LNCAP (cell line): Measurements from ENCODE around the gene IGF1R.

Experiments used
- CTCF ChIP-seq: fragments of 450-650 bp; IDR thresholded peaks from 2 replicates; pipeline ENCODE4 v1.5.1; 2017; ENCODE audit warnings: mild to moderate bottlenecking

IGF1R gene

GRCh38 chr15:98807262-98807661 is 158.9 kb downstream of the IGF1R start:
- TF ChIP-seq CTCF, result no peak

- TF ChIP-seq CTCF, result no peak
Observed at GRCh38 chr15:98809273-98809672, 160.9 kb downstream of the IGF1R start.

GRCh38 chr15:98812716-98813446 is 164.5 kb downstream of the IGF1R start:
- no peak for TF ChIP-seq CTCF

GRCh38 chr15:98813951-98814350 is 165.6 kb downstream of the IGF1R start:
- no peak for TF ChIP-seq CTCF

- TF ChIP-seq CTCF, result no peak
Observed at GRCh38 chr15:98815207-98815606, 166.9 kb downstream of the IGF1R start.

- no peak for TF ChIP-seq CTCF
Observed at GRCh38 chr15:98817745-98818144, 169.4 kb downstream of the IGF1R start.

- TF ChIP-seq CTCF, result no peak
Observed at GRCh38 chr15:98823012-98823458, 174.7 kb downstream of the IGF1R start.

GRCh38 chr15:98823616-98824015 is 175.3 kb downstream of the IGF1R start:
- no peak for TF ChIP-seq CTCF
